CD14-positive monocyte (primary cell): ENCODE results near the gene NSG1. TPM values are rescaled to one million over a fixed set of nuclear protein-coding genes. Genes with fewer than 3 reads are reported as not detected.

ENCODE experiments used
- DNase-seq, 3 donors: peaks; one replicate each; pipeline ENCODE4 v3.0.0-alpha.2; 2011 to 2022
- H2AFZ ChIP-seq: 2 replicates; pipeline ENCODE4 v1.6.0; 2012; ENCODE audit warnings: mild to moderate bottlenecking, low read depth, low read length, inconsistent platforms; ENCODE audit not compliant: insufficient read depth, poor library complexity, severe bottlenecking
- H3K27ac ChIP-seq, 2 donors: 1 replicate in 1 of 2; 2 replicates in 1 of 2; pipeline ENCODE4 v1.5.1; 2012 to 2013; ENCODE audit warnings: low read length in 2 of 2, control low read depth in 1 of 2, inconsistent platforms in 1 of 2, low read depth in 1 of 2, mild to moderate bottlenecking in 1 of 2
- H3K27me3 ChIP-seq, 2 donors: one replicate each; pipeline versions ENCODE4 v1.6.0 to v1.6.1; 2011 to 2013; ENCODE audit warnings: low read length in 2 of 2; ENCODE audit not compliant: control insufficient read depth in 2 of 2, insufficient read depth in 2 of 2
- H3K36me3 ChIP-seq, 2 donors: replicated peaks in 1 of 2; 1 replicate in 1 of 2; 2 replicates in 1 of 2; pipeline versions ENCODE4 v1.5.1 to v1.6.1; 2012 to 2013; ENCODE audit warnings: low read length in 2 of 2, control low read depth in 1 of 2, inconsistent platforms in 1 of 2, mild to moderate bottlenecking in 1 of 2; ENCODE audit not compliant: insufficient read depth in 2 of 2, control insufficient read depth in 1 of 2
- H3K4me1 ChIP-seq, 2 donors: 1 replicate in 1 of 2; 2 replicates in 1 of 2; pipeline versions ENCODE4 v1.5.1 to v1.6.1; 2012 to 2013; ENCODE audit warnings: low read length in 2 of 2, control low read depth in 1 of 2, inconsistent platforms in 1 of 2, mild to moderate bottlenecking in 1 of 2, moderate library complexity in 1 of 2; ENCODE audit not compliant: insufficient read depth in 2 of 2, control insufficient read depth in 1 of 2
- H3K4me2 ChIP-seq: replicated peaks from 2 replicates; pipeline ENCODE3; 2012; ENCODE audit warnings: low read length, moderate library complexity, mild to moderate bottlenecking; ENCODE audit not compliant: poor library complexity, severe bottlenecking; ENCODE audit errors: extremely low read depth
- H3K4me3 ChIP-seq, 3 experiments: fragments of 200-600 bp in 1 of 3; sonication (generic) in 1 of 3; replicated peaks in 1 of 3; 1 replicate in 2 of 3; 2 replicates in 1 of 3; pipeline ENCODE4 v1.5.1; 2011 to 2013; ENCODE audit warnings: low read length in 3 of 3, mild to moderate bottlenecking in 3 of 3, control low read depth in 2 of 3, low read depth in 2 of 3, inconsistent platforms in 1 of 3, moderate library complexity in 1 of 3
- H3K79me2 ChIP-seq: 2 replicates; pipeline ENCODE4 v1.6.0; 2012; ENCODE audit warnings: mild to moderate bottlenecking, control low read depth, inconsistent platforms, low read length, moderate library complexity; ENCODE audit not compliant: insufficient read depth
- H3K9ac ChIP-seq: 2 replicates; pipeline ENCODE4 v1.6.0; 2017; ENCODE audit warnings: low read length, mild to moderate bottlenecking; ENCODE audit not compliant: insufficient read depth, poor library complexity, severe bottlenecking
- H3K9me3 ChIP-seq, 2 donors: replicated peaks in 1 of 2; 1 replicate in 1 of 2; 2 replicates in 1 of 2; pipeline versions ENCODE4 v1.5.1 to v1.6.1; 2012 to 2013; ENCODE audit warnings: low read length in 2 of 2, control low read depth in 1 of 2; ENCODE audit not compliant: control insufficient read depth in 1 of 2, insufficient read depth in 1 of 2
- H4K20me1 ChIP-seq: 2 replicates; pipeline ENCODE4 v1.6.0; 2012; ENCODE audit warnings: mild to moderate bottlenecking, low read length, control low read depth, moderate library complexity; ENCODE audit not compliant: insufficient read depth
- H3K27ac Mint-ChIP-seq, 7 donors: one replicate each; pipeline ENCODE4 v1.8.0; 2020; ENCODE audit warnings: mild to moderate bottlenecking in 7 of 7, mixed read lengths in 7 of 7, moderate library complexity in 6 of 7, inconsistent platforms in 2 of 7
- H3K27me3 Mint-ChIP-seq, 3 donors: one replicate each; pipeline ENCODE4 v1.8.0; 2021 to 2022; ENCODE audit warnings: low read depth in 3 of 3, mild to moderate bottlenecking in 3 of 3, mixed read lengths in 3 of 3, moderate library complexity in 3 of 3, inconsistent platforms in 1 of 3
- H3K36me3 Mint-ChIP-seq, 2 donors: one replicate each; pipeline ENCODE4 v1.8.0; 2020; ENCODE audit warnings: mixed read lengths in 2 of 2, inconsistent platforms in 1 of 2, mild to moderate bottlenecking in 1 of 2
- H3K4me1 Mint-ChIP-seq: one replicate; pipeline ENCODE4 v1.8.0; 2020; ENCODE audit warnings: mild to moderate bottlenecking, mixed read lengths
- H3K4me3 Mint-ChIP-seq, 2 donors: one replicate each; pipeline ENCODE4 v1.8.0; 2020; ENCODE audit warnings: mild to moderate bottlenecking in 2 of 2, mixed read lengths in 2 of 2, moderate library complexity in 1 of 2
- H3K9me3 Mint-ChIP-seq, 7 donors: one replicate each; pipeline ENCODE4 v1.8.0; 2020 to 2022; ENCODE audit warnings: mixed read lengths in 7 of 7, mild to moderate bottlenecking in 6 of 7, moderate library complexity in 6 of 7, inconsistent platforms in 2 of 7
- CTCF ChIP-seq: fragments of 200-600 bp; IDR thresholded peaks from one replicate; pipeline ENCODE4 v1.8.0; 2022; ENCODE audit warnings: antibody characterized with exemption, mild to moderate bottlenecking
- WGBS: methylation state at CpG from one replicate; pipeline ENCODE4 v1.1.5; 2013; ENCODE audit warnings: missing lambda C conversion rate; ENCODE audit not compliant: insufficient coverage; 5-methylcytosine and 5-hydroxymethylcytosine counted together
- intact Hi-C, 2 donors: fragments of 100-400 bp; cut with micrococcal nuclease; formaldehyde crosslinking; loops; one replicate each; pipeline versions ENCODE4 v1.15.0 to v1.15.1; 2023
- polyA plus RNA-seq, 3 donors: library from polyadenylated mRNA; depleted of rRNA in 1 of 3; unstranded in 2 of 3; stranded (reverse) in 1 of 3; fragments of 300-500 nt in 2 of 3; fragments of >200 nt in 1 of 3; fragmentation: Illumina TruSeq in 2 of 3; gene quantifications; 1 replicate in 2 of 3; 2 replicates in 1 of 3; pipeline ENCODE4 v1.2.3, GENCODE V29; 2012 to 2021

The NSG1 gene
- polyA plus RNA-seq, 3 donors = 0.10 TPM; not detected in 2

GRCh38 chr4:4377191-4377590 is 9.7 kb upstream of the NSG1 start:
- intact Hi-C loops = no loop called here
- no peaks in the 10 kb centered on the region for H3K4me1 Mint-ChIP-seq
- 92% methylated on average over 9 of the region's 12 CpGs for WGBS
- Histone ChIP-seq H2AFZ (no peak overlapping the region), H3K4me3 (no peak overlapping the region), H3K79me2 (no peaks in the 10 kb centered on the region), H3K4me1 (no peaks in the 10 kb centered on the region), H3K4me2 (no peak overlapping the region), H4K20me1 (no peaks in the 10 kb centered on the region), H3K27me3 (peaks cover 0 to 3% of the 10 kb centered on the region in 2 donors), H3K27ac (no peak overlapping the region), H3K9ac (no peak overlapping the region), H3K9me3 (peaks cover 0 to 3% of the 10 kb centered on the region in 2 donors), H3K36me3 (no peaks in the 10 kb centered on the region)
- no peak for DNase-seq
- H3K27me3 Mint-ChIP-seq = peaks cover 21% of the 10 kb centered on the region in 3 donors
- H3K4me3 Mint-ChIP-seq = no peak overlapping the region
- H3K9me3 Mint-ChIP-seq = peaks cover 0 to 9% (median 4%) of the 10 kb centered on the region in 7 donors
- TF ChIP-seq CTCF = no peak
- H3K27ac Mint-ChIP-seq = no peak overlapping the region
- H3K36me3 Mint-ChIP-seq = no peaks in the 10 kb centered on the region

GRCh38 chr4:4377732-4378460 is 9.0 kb upstream of the NSG1 start:
- Histone ChIP-seq H3K27me3 (peaks cover 0 to 3% of the 10 kb centered on the region in 2 donors), H3K9me3 (peaks cover 0 to 3% of the 10 kb centered on the region in 2 donors), H3K36me3 (no peaks in the 10 kb centered on the region), H3K4me2 (no peak overlapping the region), H3K27ac (no peak overlapping the region), H3K9ac (no peak overlapping the region), H2AFZ (no peak overlapping the region), H3K4me3 (no peak overlapping the region), H4K20me1 (no peaks in the 10 kb centered on the region), H3K4me1 (no peaks in the 10 kb centered on the region), H3K79me2 (no peaks in the 10 kb centered on the region)
- Mint-ChIP-seq H3K9me3 (peaks cover 0 to 9% (median 4%) of the 10 kb centered on the region in 7 donors), H3K27me3 (peaks cover 23 to 26% (median 26%) of the 10 kb centered on the region in 3 donors), H3K36me3 (no peaks in the 10 kb centered on the region), H3K4me1 (no peaks in the 10 kb centered on the region), H3K27ac (no peak overlapping the region), H3K4me3 (no peak overlapping the region)
- WGBS = 80% methylated on average over 7 of the region's 23 CpGs
- no peak for TF ChIP-seq CTCF
- intact Hi-C loops = no loop called here
- DNase-seq = no peak
